IgD-negative memory B cell (primary cell): ENCODE results near the gene MAP3K5. TPM values are rescaled to one million over a fixed set of nuclear protein-coding genes. Genes with fewer than 3 reads are reported as not detected.
"Not testable (repeated sequence)": the region's sequence is repeated elsewhere in the genome, so short reads cannot be mapped to it uniquely, and the experiment has no call there.

ENCODE experiments used
- H3K27ac Mint-ChIP-seq, 3 donors: one replicate each; pipeline ENCODE4 v1.8.0; 2020 to 2022; ENCODE audit warnings: mild to moderate bottlenecking in 3 of 3, mixed read lengths in 3 of 3, moderate library complexity in 1 of 3
- H3K27me3 Mint-ChIP-seq: one replicate; pipeline ENCODE4 v1.8.0; 2021; ENCODE audit warnings: mixed read lengths
- H3K36me3 Mint-ChIP-seq: one replicate; pipeline ENCODE4 v1.8.0; 2020; ENCODE audit warnings: mild to moderate bottlenecking, mixed read lengths
- H3K4me1 Mint-ChIP-seq, 3 donors: one replicate each; pipeline ENCODE4 v1.8.0; 2020 to 2022; ENCODE audit warnings: mixed read lengths in 3 of 3, mild to moderate bottlenecking in 1 of 3
- H3K4me3 Mint-ChIP-seq, 4 donors: one replicate each; pipeline ENCODE4 v1.8.0; 2020 to 2022; ENCODE audit warnings: mild to moderate bottlenecking in 4 of 4, mixed read lengths in 4 of 4, moderate library complexity in 3 of 4
- H3K9me3 Mint-ChIP-seq, 3 donors: one replicate each; pipeline ENCODE4 v1.8.0; 2020 to 2021; ENCODE audit warnings: mixed read lengths in 3 of 3, mild to moderate bottlenecking in 1 of 3
- polyA plus RNA-seq: library from polyadenylated mRNA; unstranded; fragments of 300-500 nt; fragmentation: Illumina TruSeq; gene quantifications from one replicate; pipeline ENCODE4 v1.2.3, GENCODE V29; 2021

The MAP3K5 gene
- polyA plus RNA-seq, 1 donor from 2014 or later: 6.0 TPM

GRCh38 chr6:136771306-136771705 lies 21.0 kb downstream of the MAP3K5 start:
- peaks cover 43 to 59% (median 54%) of the 10 kb centered on the region in 3 donors for H3K4me1 Mint-ChIP-seq
- H3K27ac Mint-ChIP-seq: no peak overlapping the region
- H3K36me3 Mint-ChIP-seq: no peaks in the 10 kb centered on the region
- no peaks in the 10 kb centered on the region for H3K27me3 Mint-ChIP-seq
- peaks cover 0 to 3% (median 0%) of the 10 kb centered on the region in 3 donors for H3K9me3 Mint-ChIP-seq
- peak overlapping the region in 1 of 4 donors; percentile 18 for H3K4me3 Mint-ChIP-seq

- peaks cover 0 to 3% (median 0%) of the 10 kb centered on the region in 3 donors for H3K9me3 Mint-ChIP-seq
- H3K27me3 Mint-ChIP-seq: no peaks in the 10 kb centered on the region
- no peaks in the 10 kb centered on the region for H3K36me3 Mint-ChIP-seq
- H3K4me3 Mint-ChIP-seq: no peak overlapping the region
- no peak overlapping the region for H3K27ac Mint-ChIP-seq
- H3K4me1 Mint-ChIP-seq: peaks cover 49 to 60% (median 51%) of the 10 kb centered on the region in 3 donors
These were observed 22.5 kb downstream of the MAP3K5 start for GRCh38 chr6:136769759-136770158.

GRCh38 chr6:136769124-136769523 lies 23.2 kb downstream of the MAP3K5 start:
- Mint-ChIP-seq H3K9me3 (peaks cover 0 to 3% (median 0%) of the 10 kb centered on the region in 3 donors), H3K36me3 (no peaks in the 10 kb centered on the region), H3K27ac (no peak overlapping the region), H3K4me3 (no peak overlapping the region), H3K4me1 (peaks cover 49 to 63% (median 55%) of the 10 kb centered on the region in 3 donors), H3K27me3 (no peaks in the 10 kb centered on the region)

- Mint-ChIP-seq H3K27ac (peak overlapping the region; percentile 24 to 93 (median 32)), H3K27me3 (no peaks in the 10 kb centered on the region), H3K36me3 (no peaks in the 10 kb centered on the region), H3K4me1 (peaks cover 55 to 64% (median 56%) of the 10 kb centered on the region in 3 donors), H3K4me3 (peak overlapping the region in 2 of 4 donors; percentile 55 to 64), H3K9me3 (peaks cover 0 to 3% (median 0%) of the 10 kb centered on the region in 3 donors)
These were observed 24.5 kb downstream of the MAP3K5 start for GRCh38 chr6:136767570-136768309.

GRCh38 chr6:136767103-136767502 lies 25.2 kb downstream of the MAP3K5 start:
- H3K27ac Mint-ChIP-seq: peak overlapping the region; percentile 21 to 93 (median 32)
- H3K4me3 Mint-ChIP-seq: peak overlapping the region in 2 of 4 donors; percentile 55 to 64
- H3K36me3 Mint-ChIP-seq: no peaks in the 10 kb centered on the region
- H3K27me3 Mint-ChIP-seq: no peaks in the 10 kb centered on the region
- peaks cover 50 to 64% (median 55%) of the 10 kb centered on the region in 3 donors for H3K4me1 Mint-ChIP-seq
- peaks cover 0 to 3% (median 0%) of the 10 kb centered on the region in 3 donors for H3K9me3 Mint-ChIP-seq

GRCh38 chr6:136766274-136766673 lies 26.0 kb downstream of the MAP3K5 start:
- no peaks in the 10 kb centered on the region for H3K27me3 Mint-ChIP-seq
- H3K9me3 Mint-ChIP-seq: peaks cover 0 to 3% (median 0%) of the 10 kb centered on the region in 3 donors
- H3K27ac Mint-ChIP-seq: peak overlapping the region; percentile 61 to 86 (median 81)
- H3K36me3 Mint-ChIP-seq: no peaks in the 10 kb centered on the region
- peak overlapping the region in 2 of 4 donors; percentile 10 to 45 for H3K4me3 Mint-ChIP-seq
- H3K4me1 Mint-ChIP-seq: peaks cover 57 to 69% (median 61%) of the 10 kb centered on the region in 3 donors

GRCh38 chr6:136764517-136764993 lies 27.7 kb downstream of the MAP3K5 start:
- Mint-ChIP-seq H3K4me3 (peak overlapping the region in 3 of 4 donors; percentile 58 to 88 (median 82)), H3K27me3 (no peaks in the 10 kb centered on the region), H3K27ac (peak overlapping the region; percentile 76 to 96 (median 80)), H3K4me1 (peaks cover 63 to 74% (median 67%) of the 10 kb centered on the region in 3 donors), H3K9me3 (peaks cover 0 to 3% (median 0%) of the 10 kb centered on the region in 3 donors), H3K36me3 (no peaks in the 10 kb centered on the region)

- Mint-ChIP-seq H3K27me3 (no peaks in the 10 kb centered on the region), H3K4me3 (peak overlapping the region; percentile 34 to 88 (median 70)), H3K27ac (peak overlapping the region; percentile 76 to 96 (median 80)), H3K9me3 (peaks cover 0 to under 1% (median 0%) of the 10 kb centered on the region in 3 donors), H3K36me3 (no peaks in the 10 kb centered on the region), H3K4me1 (peaks cover 59 to 70% (median 64%) of the 10 kb centered on the region in 3 donors)
These were observed 28.4 kb downstream of the MAP3K5 start for GRCh38 chr6:136763716-136764516.

- peaks cover 57 to 69% (median 63%) of the 10 kb centered on the region in 3 donors for H3K4me1 Mint-ChIP-seq
- H3K27me3 Mint-ChIP-seq: no peaks in the 10 kb centered on the region
- H3K4me3 Mint-ChIP-seq: peak overlapping the region; percentile 21 to 88 (median 70)
- H3K27ac Mint-ChIP-seq: peak overlapping the region; percentile 76 to 96 (median 80)
- H3K36me3 Mint-ChIP-seq: no peaks in the 10 kb centered on the region
- no peaks in the 10 kb centered on the region for H3K9me3 Mint-ChIP-seq
These were observed 29.0 kb downstream of the MAP3K5 start for GRCh38 chr6:136763255-136763654.

GRCh38 chr6:136762022-136762975 lies 30.0 kb downstream of the MAP3K5 start:
- Mint-ChIP-seq H3K9me3 (no peaks in the 10 kb centered on the region), H3K4me1 (peaks cover 48 to 59% (median 53%) of the 10 kb centered on the region in 3 donors), H3K27me3 (no peaks in the 10 kb centered on the region), H3K4me3 (peak overlapping the region; percentile 17 to 90 (median 49)), H3K36me3 (no peaks in the 10 kb centered on the region), H3K27ac (peak overlapping the region; percentile 76 to 88 (median 84))

- Mint-ChIP-seq H3K27ac (peak overlapping the region; percentile 76 to 89 (median 84)), H3K36me3 (no peaks in the 10 kb centered on the region), H3K4me3 (peak overlapping the region; percentile 17 to 90 (median 57)), H3K9me3 (no peaks in the 10 kb centered on the region), H3K27me3 (no peaks in the 10 kb centered on the region), H3K4me1 (peaks cover 48 to 58% (median 51%) of the 10 kb centered on the region in 3 donors)
These were observed 30.9 kb downstream of the MAP3K5 start for GRCh38 chr6:136761227-136761922.

- peaks cover 46 to 52% (median 49%) of the 10 kb centered on the region in 3 donors for H3K4me1 Mint-ChIP-seq
- not testable (repeated sequence) for H3K27me3 Mint-ChIP-seq, H3K36me3 Mint-ChIP-seq, H3K9me3 Mint-ChIP-seq
- H3K4me3 Mint-ChIP-seq: peak overlapping the region; percentile 17 to 90 (median 57)
- peak overlapping the region; percentile 76 to 89 (median 84) for H3K27ac Mint-ChIP-seq
These were observed 31.5 kb downstream of the MAP3K5 start for GRCh38 chr6:136760781-136761180.

GRCh38 chr6:136757150-136757549 lies 35.1 kb downstream of the MAP3K5 start:
- H3K4me3 Mint-ChIP-seq: no peak overlapping the region
- H3K36me3 Mint-ChIP-seq: peaks cover 3% of the 10 kb centered on the region
- peak overlapping the region in 1 of 3 donors; percentile 59 for H3K27ac Mint-ChIP-seq

More at GRCh38 chr6:136757150-136757549, 35.1 kb downstream of the MAP3K5 start:
- H3K9me3 Mint-ChIP-seq: no peaks in the 10 kb centered on the region
- peaks cover 26 to 38% (median 26%) of the 10 kb centered on the region in 3 donors for H3K4me1 Mint-ChIP-seq
- no peaks in the 10 kb centered on the region for H3K27me3 Mint-ChIP-seq
